Upper lobe of left lung (tissue), 4 donors: ENCODE results near the gene SLC26A1.

Experiments used
- POLR2A ChIP-seq, 4 donors: fragments of 450-650 bp; IDR thresholded peaks; one replicate each; pipeline ENCODE4 v1.5.1; 2016 to 2017; ENCODE audit warnings: antibody characterized with exemption in 4 of 4, mild to moderate bottlenecking in 2 of 4
- POLR2AphosphoS5 ChIP-seq, 2 donors: sonication (generic); formaldehyde crosslinking; IDR thresholded peaks; one replicate each; pipeline ENCODE4 v1.5.1; 2017; ENCODE audit warnings: antibody characterized with exemption in 2 of 2
- TF ChIP-seq, protein P1 (sequence below), 6 experiments: fragments of 450-650 bp in 4 of 6; fragments of 200-600 bp in 2 of 6; sonication (generic) in 2 of 6; IDR thresholded peaks; one replicate each; pipeline ENCODE4 v1.5.1; 2016 to 2019; ENCODE audit warnings: antibody characterized with exemption in 6 of 6

GRCh38 chr4:1002131-1002630 is 9.0 kb upstream of the SLC26A1 start:
- TF ChIP-seq, protein P1, sequence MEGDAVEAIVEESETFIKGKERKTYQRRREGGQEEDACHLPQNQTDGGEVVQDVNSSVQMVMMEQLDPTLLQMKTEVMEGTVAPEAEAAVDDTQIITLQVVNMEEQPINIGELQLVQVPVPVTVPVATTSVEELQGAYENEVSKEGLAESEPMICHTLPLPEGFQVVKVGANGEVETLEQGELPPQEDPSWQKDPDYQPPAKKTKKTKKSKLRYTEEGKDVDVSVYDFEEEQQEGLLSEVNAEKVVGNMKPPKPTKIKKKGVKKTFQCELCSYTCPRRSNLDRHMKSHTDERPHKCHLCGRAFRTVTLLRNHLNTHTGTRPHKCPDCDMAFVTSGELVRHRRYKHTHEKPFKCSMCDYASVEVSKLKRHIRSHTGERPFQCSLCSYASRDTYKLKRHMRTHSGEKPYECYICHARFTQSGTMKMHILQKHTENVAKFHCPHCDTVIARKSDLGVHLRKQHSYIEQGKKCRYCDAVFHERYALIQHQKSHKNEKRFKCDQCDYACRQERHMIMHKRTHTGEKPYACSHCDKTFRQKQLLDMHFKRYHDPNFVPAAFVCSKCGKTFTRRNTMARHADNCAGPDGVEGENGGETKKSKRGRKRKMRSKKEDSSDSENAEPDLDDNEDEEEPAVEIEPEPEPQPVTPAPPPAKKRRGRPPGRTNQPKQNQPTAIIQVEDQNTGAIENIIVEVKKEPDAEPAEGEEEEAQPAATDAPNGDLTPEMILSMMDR (IDR thresholded peaks at IDR 0.05), result no peak
- no peak for TF ChIP-seq POLR2A (IDR thresholded peaks at IDR 0.05)
- no peak for TF ChIP-seq POLR2AphosphoS5 (IDR thresholded peaks at IDR 0.05)
